Neuronal stem cell (in vitro differentiated cells): ENCODE measurements around the gene VDAC2.

Source experiments
- DNase-seq: peaks from one replicate; pipeline ENCODE4 v3.0.0-alpha.2; 2013; ENCODE audit warnings: low spot score
- H2AFZ ChIP-seq: one replicate; pipeline ENCODE4 v1.6.1; 2013; ENCODE audit warnings: mild to moderate bottlenecking, low read length, inconsistent platforms
- H2AK5ac ChIP-seq: 2 replicates; pipeline ENCODE4 v1.6.1; 2013; ENCODE audit warnings: low read depth, mild to moderate bottlenecking, inconsistent platforms, low read length, moderate library complexity, mixed read lengths
- H2BK120ac ChIP-seq: 2 replicates; pipeline ENCODE4 v1.6.1; 2013; ENCODE audit warnings: low read depth, mild to moderate bottlenecking, inconsistent platforms, low read length, moderate library complexity, mixed read lengths
- H2BK12ac ChIP-seq: one replicate; pipeline ENCODE4 v1.6.1; 2013; ENCODE audit warnings: low read length, inconsistent platforms
- H2BK15ac ChIP-seq: 2 replicates; pipeline ENCODE4 v1.6.1; 2013; ENCODE audit warnings: mild to moderate bottlenecking, low read length, inconsistent platforms, mixed read lengths
- H2BK5ac ChIP-seq: one replicate; pipeline ENCODE4 v1.6.1; 2013; ENCODE audit warnings: inconsistent platforms, mild to moderate bottlenecking, low read length, moderate library complexity
- H3K14ac ChIP-seq: one replicate; pipeline ENCODE4 v1.6.1; 2013; ENCODE audit warnings: low read length, inconsistent platforms
- H3K18ac ChIP-seq: 2 replicates; pipeline ENCODE4 v1.6.1; 2013; ENCODE audit warnings: low read length, inconsistent platforms
- H3K23ac ChIP-seq: 2 replicates; pipeline ENCODE4 v1.6.1; 2013; ENCODE audit warnings: low read depth, mild to moderate bottlenecking, mixed read lengths, low read length, inconsistent platforms; ENCODE audit not compliant: poor library complexity
- H3K27ac ChIP-seq: replicated peaks from 3 replicates; pipeline ENCODE4 v1.5.1; 2013; ENCODE audit warnings: low read length, inconsistent platforms
- H3K27me3 ChIP-seq, 3 experiments: 2 replicates each; pipeline ENCODE4 v1.6.1; 2013; ENCODE audit warnings: low read length in 3 of 3, mild to moderate bottlenecking in 2 of 3, inconsistent platforms in 1 of 3, low read depth in 1 of 3, mixed read lengths in 1 of 3, moderate library complexity in 1 of 3; ENCODE audit not compliant: control insufficient read depth in 3 of 3, insufficient read depth in 3 of 3
- H3K36me3 ChIP-seq, 2 donors: replicated peaks in 1 of 2; 2 replicates each; pipeline ENCODE4 v1.6.1; 2013; ENCODE audit warnings: low read length in 2 of 2; ENCODE audit not compliant: control insufficient read depth in 2 of 2, insufficient read depth in 2 of 2
- H3K4ac ChIP-seq: 2 replicates; pipeline ENCODE4 v1.6.1; 2013; ENCODE audit warnings: inconsistent platforms, mild to moderate bottlenecking, low read length, moderate library complexity
- H3K4me1 ChIP-seq, 2 donors: 1 replicate in 1 of 2; 2 replicates in 1 of 2; pipeline ENCODE4 v1.6.1; 2013; ENCODE audit warnings: low read length in 2 of 2, low read depth in 1 of 2; ENCODE audit not compliant: control insufficient read depth in 2 of 2, insufficient read depth in 1 of 2
- H3K4me2 ChIP-seq: one replicate; pipeline ENCODE4 v1.6.1; 2013; ENCODE audit warnings: mild to moderate bottlenecking, low read length, inconsistent platforms; ENCODE audit not compliant: insufficient read depth, poor library complexity, severe bottlenecking
- H3K4me3 ChIP-seq, 2 donors: 2 replicates each; pipeline ENCODE4 v1.5.1; 2013; ENCODE audit warnings: low read length in 2 of 2, mild to moderate bottlenecking in 2 of 2, inconsistent platforms in 1 of 2, moderate library complexity in 1 of 2
- H3K79me1 ChIP-seq: one replicate; pipeline ENCODE4 v1.6.1; 2013; ENCODE audit warnings: low read depth, mild to moderate bottlenecking, inconsistent platforms, low read length, moderate library complexity
- H3K9ac ChIP-seq: one replicate; pipeline ENCODE4 v1.6.1; 2013; ENCODE audit warnings: mild to moderate bottlenecking, low read depth, low read length, inconsistent platforms; ENCODE audit not compliant: poor library complexity
- H3K9me3 ChIP-seq, 2 donors: replicated peaks in 1 of 2; 2 replicates each; pipeline versions ENCODE3 to v1.6.1; 2013; ENCODE audit warnings: low read length in 2 of 2, mild to moderate bottlenecking in 2 of 2, inconsistent platforms in 1 of 2, low read depth in 1 of 2, mixed read lengths in 1 of 2, moderate library complexity in 1 of 2; ENCODE audit not compliant: control insufficient read depth in 2 of 2, insufficient read depth in 1 of 2
- H4K8ac ChIP-seq: one replicate; pipeline ENCODE4 v1.6.1; 2013; ENCODE audit warnings: low read depth, mild to moderate bottlenecking, inconsistent platforms, low read length, moderate library complexity
- H4K91ac ChIP-seq: one replicate; pipeline ENCODE4 v1.6.1; 2013; ENCODE audit warnings: low read length, low read depth, mild to moderate bottlenecking, inconsistent platforms; ENCODE audit not compliant: poor library complexity
- WGBS, 2 donors: extraction: QIAGEN DNeasy Blood & Tissue Kit; methylation state at CpG; one replicate each; pipeline ENCODE4 v1.1.7; 2013; ENCODE audit warnings: missing lambda C conversion rate in 2 of 2, mixed read lengths in 1 of 2; ENCODE audit not compliant: insufficient read length in 2 of 2, insufficient replicate concordance in 1 of 2; ENCODE audit errors: extremely low coverage in 2 of 2; 5-methylcytosine and 5-hydroxymethylcytosine counted together

The VDAC2 gene

GRCh38 chr10:75170215-75170614, 40.4 kb upstream of the VDAC2 start:
- no peak for DNase-seq
- Histone ChIP-seq H3K23ac (no peak overlapping the region), H3K27ac (no peak overlapping the region), H3K27me3 (no peaks in the 10 kb centered on the region), H2BK12ac (no peak overlapping the region), H3K4me1 (no peaks in the 10 kb centered on the region), H3K4me2 (no peak overlapping the region), H2AK5ac (no peak overlapping the region), H3K4ac (no peak overlapping the region), H3K9ac (no peak overlapping the region), H4K91ac (no peak overlapping the region), H2AFZ (no peak overlapping the region), H3K14ac (no peak overlapping the region), H2BK120ac (no peak overlapping the region), H2BK15ac (no peak overlapping the region), H3K79me1 (no peaks in the 10 kb centered on the region), H4K8ac (no peak overlapping the region), H2BK5ac (no peak overlapping the region), H3K36me3 (peaks cover 4 to 42% of the 10 kb centered on the region in 2 donors), H3K9me3 (no peaks in the 10 kb centered on the region), H3K18ac (no peak overlapping the region), H3K4me3 (no peak overlapping the region)
- no CpG with 5 or more reads among the region's 1 CpG for WGBS, 2 donors

- H3K4me1 ChIP-seq: no peaks in the 10 kb centered on the region
- H3K79me1 ChIP-seq: no peaks in the 10 kb centered on the region
- no peak overlapping the region for H3K4ac ChIP-seq
- no peak overlapping the region for H4K91ac ChIP-seq
- H2BK5ac ChIP-seq: no peak overlapping the region
- H3K9me3 ChIP-seq: no peaks in the 10 kb centered on the region
- no CpG with 5 or more reads among the region's 2 CpGs for WGBS, 2 donors
- no peak overlapping the region for H3K27ac ChIP-seq
- H3K36me3 ChIP-seq: peaks cover 4 to 37% of the 10 kb centered on the region in 2 donors
- no peak overlapping the region for H3K23ac ChIP-seq
- H2AFZ ChIP-seq: no peak overlapping the region
- H2BK15ac ChIP-seq: no peak overlapping the region
- no peak overlapping the region for H3K14ac ChIP-seq
- no peak overlapping the region for H2BK120ac ChIP-seq
- H3K4me2 ChIP-seq: no peak overlapping the region
- H2AK5ac ChIP-seq: no peak overlapping the region
- DNase-seq: no peak
- H3K9ac ChIP-seq: no peak overlapping the region
- H2BK12ac ChIP-seq: no peak overlapping the region
- H3K27me3 ChIP-seq: no peaks in the 10 kb centered on the region
- H3K4me3 ChIP-seq: no peak overlapping the region
- no peak overlapping the region for H4K8ac ChIP-seq
- H3K18ac ChIP-seq: no peak overlapping the region
Observed at GRCh38 chr10:75175046-75175445, 35.5 kb upstream of the VDAC2 start.

GRCh38 chr10:75176046-75176445, 34.5 kb upstream of the VDAC2 start:
- H4K91ac ChIP-seq: no peak overlapping the region
- no peak overlapping the region for H2BK12ac ChIP-seq
- H3K4me1 ChIP-seq: no peaks in the 10 kb centered on the region
- H3K9ac ChIP-seq: no peak overlapping the region
- no CpG with 5 or more reads among the region's 6 CpGs for WGBS, 2 donors
- H2BK5ac ChIP-seq: no peak overlapping the region
- H3K27me3 ChIP-seq: no peaks in the 10 kb centered on the region
- H2AK5ac ChIP-seq: no peak overlapping the region
- H2AFZ ChIP-seq: no peak overlapping the region
- H3K27ac ChIP-seq: no peak overlapping the region
- no peak overlapping the region for H3K23ac ChIP-seq
- H3K36me3 ChIP-seq: peaks cover 4 to 34% of the 10 kb centered on the region in 2 donors
- no peak overlapping the region for H3K14ac ChIP-seq
- H3K18ac ChIP-seq: no peak overlapping the region
- H3K4ac ChIP-seq: no peak overlapping the region
- H2BK15ac ChIP-seq: no peak overlapping the region
- no peak overlapping the region for H2BK120ac ChIP-seq
- no peak overlapping the region for H3K4me2 ChIP-seq
- H4K8ac ChIP-seq: no peak overlapping the region
- no peak for DNase-seq
- H3K4me3 ChIP-seq: no peak overlapping the region
- H3K9me3 ChIP-seq: no peaks in the 10 kb centered on the region
- H3K79me1 ChIP-seq: no peaks in the 10 kb centered on the region

GRCh38 chr10:75176736-75177135, 33.9 kb upstream of the VDAC2 start:
- no peaks in the 10 kb centered on the region for H3K79me1 ChIP-seq
- H3K4me3 ChIP-seq: no peak overlapping the region
- no peak overlapping the region for H2AFZ ChIP-seq
- DNase-seq: no peak
- H2BK12ac ChIP-seq: no peak overlapping the region
- H3K27ac ChIP-seq: no peak overlapping the region
- no peak overlapping the region for H3K9ac ChIP-seq
- no peak overlapping the region for H4K8ac ChIP-seq
- no peak overlapping the region for H3K14ac ChIP-seq
- no peak overlapping the region for H3K23ac ChIP-seq
- no peaks in the 10 kb centered on the region for H3K9me3 ChIP-seq
- H2AK5ac ChIP-seq: no peak overlapping the region
- no peak overlapping the region for H2BK15ac ChIP-seq
- peaks cover 4 to 36% of the 10 kb centered on the region in 2 donors for H3K36me3 ChIP-seq
- no peak overlapping the region for H3K18ac ChIP-seq
- H3K27me3 ChIP-seq: no peaks in the 10 kb centered on the region
- H3K4ac ChIP-seq: no peak overlapping the region
- H3K4me2 ChIP-seq: no peak overlapping the region
- no peak overlapping the region for H2BK120ac ChIP-seq
- H3K4me1 ChIP-seq: no peaks in the 10 kb centered on the region
- H4K91ac ChIP-seq: no peak overlapping the region
- no CpG with 5 or more reads among the region's 1 CpG for WGBS, 2 donors
- no peak overlapping the region for H2BK5ac ChIP-seq
